H1 (cell line): ENCODE measurements around the gene GLB1L3. TPM values are rescaled to one million over a fixed set of nuclear protein-coding genes. Genes with fewer than 3 reads are reported as not detected.

Experiments used
- CTCF ChIP-seq, 3 experiments: IDR thresholded peaks; 1 replicate in 2 of 3; 2 replicates in 1 of 3; pipeline versions ENCODE4 v1.5.1 to v1.6.1; 2011; ENCODE audit warnings: low read length in 3 of 3, mild to moderate bottlenecking in 3 of 3, inconsistent platforms in 2 of 3, low read depth in 1 of 3, moderate library complexity in 1 of 3; ENCODE audit not compliant: insufficient read depth in 1 of 3; ENCODE audit errors: control extremely low read depth in 1 of 3
- RAD21 ChIP-seq, 2 experiments: IDR thresholded peaks in 1 of 2; conservative IDR thresholded peaks in 1 of 2; 2 replicates each; pipeline ENCODE4 v1.6.1; 2011; ENCODE audit warnings: low read depth in 2 of 2, low read length in 2 of 2, improper control_type of control experiment in 1 of 2, inconsistent platforms in 1 of 2, mild to moderate bottlenecking in 1 of 2, moderate library complexity in 1 of 2
- polyA plus RNA-seq, 7 experiments: library from polyadenylated mRNA; depleted of rRNA in 3 of 7; stranded (reverse) in 5 of 7; unstranded in 2 of 7; fragments of >200 nt in 5 of 7; fragments of 200-250 nt in 2 of 7; gene quantifications; 1 replicate in 5 of 7; 2 replicates in 1 of 7; 4 replicates in 1 of 7; pipeline versions ENCODE4 v1.2.1 to v1.2.3, GENCODE V29; 2011 to 2013; ENCODE audit warnings: missing spikeins in 2 of 7, mixed read lengths in 2 of 7
- total RNA-seq: library from RNA; stranded (reverse); fragmentation: NEBNext Ultra II Directional; extraction: Animal tissue kit (Norgen Biotek cat#: 25700); gene quantifications from 2 replicates; pipeline ENCODE4 v1.2.1, GENCODE V29; 2021

The GLB1L3 gene
- total and polyA plus RNA-seq, 2 of the 8 experiments (the other 6 are each of a cell fraction or from before 2014, with no cell fraction given): 14.9 to 33.2 TPM

- TF ChIP-seq CTCF (IDR thresholded peaks at IDR 0.05; ENCODE audit: control extremely low read depth in 1 of 3, insufficient read depth in 1 of 3, low read depth in 1 of 3, low read length in 3 of 3) (no peak), RAD21 (IDR thresholded peaks at IDR 0.05 in 1 of 2, conservative IDR thresholded peaks at IDR 0.05 in 1 of 2; ENCODE audit: low read depth in 2 of 2, low read length in 2 of 2) (no peak)
These were observed 30.1 kb upstream of the GLB1L3 start (continued) for GRCh38 chr11:134246100-134246499.
